Calu3 (cell line): Measurements from ENCODE around the gene PCSK4. TPM values are rescaled to one million over a fixed set of nuclear protein-coding genes. Genes with fewer than 3 reads are reported as not detected.

Experiments used
- BruUV-seq: library from RNA; stranded (reverse); fragments of 400-500 nt; replicated peaks from 2 replicates; lab custom pipeline; 2021; lab: Mats Ljungman, UMichigan
- CTCF ChIA-PET: fragments of 300-600 bp; sonication (Branson Sonifier 250); formaldehyde crosslinking; loops from one replicate; lab custom pipeline; 2022; ENCODE audit warnings: antibody characterized with exemption; lab: Charles Lee
- DNase-seq: peaks from one replicate; pipeline ENCODE4 v3.0.0; 2022
- H3K27ac Mint-ChIP-seq: one replicate; pipeline ENCODE4 v1.8.0; 2022; ENCODE audit warnings: mixed read lengths; ENCODE audit not compliant: unreplicated experiment
- H3K27me3 Mint-ChIP-seq: one replicate; pipeline ENCODE4 v1.8.0; 2022; ENCODE audit warnings: mixed read lengths; ENCODE audit not compliant: unreplicated experiment
- H3K36me3 Mint-ChIP-seq: one replicate; pipeline ENCODE4 v1.8.0; 2022; ENCODE audit warnings: mild to moderate bottlenecking, moderate library complexity, mixed read lengths; ENCODE audit not compliant: insufficient read depth, unreplicated experiment
- H3K4me1 Mint-ChIP-seq: one replicate; pipeline ENCODE4 v1.8.0; 2022; ENCODE audit warnings: mild to moderate bottlenecking, low read depth, mixed read lengths; ENCODE audit not compliant: unreplicated experiment
- H3K4me3 Mint-ChIP-seq: one replicate; pipeline ENCODE4 v1.8.0; 2022; ENCODE audit warnings: mild to moderate bottlenecking, low read depth, moderate library complexity, mixed read lengths; ENCODE audit not compliant: unreplicated experiment
- H3K9me3 Mint-ChIP-seq: one replicate; pipeline ENCODE4 v1.8.0; 2022; ENCODE audit warnings: low read depth, mixed read lengths; ENCODE audit not compliant: unreplicated experiment
- CTCF ChIP-seq: fragments of 200-600 bp; IDR thresholded peaks from one replicate; pipeline ENCODE4 v1.8.0; 2022; ENCODE audit warnings: antibody characterized with exemption; ENCODE audit not compliant: unreplicated experiment
- intact Hi-C: fragments of 100-400 bp; cut with micrococcal nuclease; formaldehyde crosslinking; loops from one replicate; pipeline ENCODE4 v1.10.0; 2022; ENCODE audit not compliant: unreplicated experiment
- total RNA-seq: library from RNA; stranded (reverse); gene quantifications from 2 replicates; pipeline ENCODE4 v1.2.3, GENCODE V29; 2022

Gene PCSK4
- total RNA-seq, 1 experiment from 2014 or later: 5.5 TPM

GRCh38 chr19:1497578-1498235, 7.6 kb upstream of the PCSK4 start:
- Mint-ChIP-seq H3K27me3 (peaks cover 11% of the 10 kb centered on the region), H3K9me3 (no peaks in the 10 kb centered on the region), H3K4me1 (peaks cover 9% of the 10 kb centered on the region), H3K4me3 (no peak overlapping the region), H3K27ac (no peak overlapping the region), H3K36me3 (no peaks in the 10 kb centered on the region)
- DNase-seq: no peak
- no peak for TF ChIP-seq CTCF
- intact Hi-C loops: no loop called here
- CTCF ChIA-PET: no interaction called here
- BruUV-seq: no TSS peak

DNA sequence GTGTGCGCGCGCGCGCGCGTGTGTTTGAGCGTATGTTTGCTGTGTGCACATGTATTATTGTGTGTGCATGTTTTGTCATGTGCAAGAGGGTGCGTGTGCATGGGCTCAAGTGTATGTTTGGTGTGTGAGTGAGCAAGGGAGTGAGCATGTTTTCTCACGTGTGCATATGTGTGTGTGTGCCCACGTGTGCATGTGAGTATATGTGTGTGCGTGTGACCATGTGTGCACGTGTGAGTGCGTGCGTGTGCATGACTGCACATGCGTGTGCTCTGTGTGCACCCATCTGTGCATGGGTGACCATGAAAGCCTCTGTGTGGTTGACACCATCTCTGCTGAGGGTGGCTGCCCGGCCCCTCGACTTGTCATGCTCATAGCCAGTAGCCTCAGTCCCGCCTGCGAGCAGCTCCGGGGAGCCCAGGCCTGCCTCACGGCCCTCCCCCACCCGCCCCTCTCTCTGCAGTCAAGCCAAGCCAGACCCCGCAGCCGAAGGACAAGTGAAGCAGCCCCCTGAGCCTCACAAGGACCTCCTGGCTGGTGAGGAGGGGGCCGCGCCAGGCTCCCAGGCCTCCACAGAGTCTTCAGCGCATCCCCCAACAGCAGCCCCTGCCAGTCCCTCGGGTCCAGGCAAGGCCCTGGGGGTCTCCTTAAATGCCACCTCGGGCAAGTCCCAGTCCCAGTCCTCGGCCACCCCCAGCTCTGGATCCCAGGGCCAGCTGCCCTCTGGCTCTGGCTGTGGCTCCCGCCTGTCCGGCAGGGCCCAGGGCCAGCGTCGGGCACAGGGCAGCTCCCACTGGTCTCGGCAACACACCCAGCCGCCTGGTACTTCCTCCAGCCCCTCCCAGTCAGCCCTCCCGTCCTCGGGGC, 6.8 kb upstream of the PCSK4 start:
- BruUV-seq: no TSS peak
- DNase-seq: no peak
- TF ChIP-seq CTCF: no peak
- Mint-ChIP-seq H3K4me1 (peaks cover 17% of the 10 kb centered on the region), H3K36me3 (peaks cover 5% of the 10 kb centered on the region), H3K9me3 (no peaks in the 10 kb centered on the region), H3K27ac (no peak overlapping the region), H3K27me3 (peaks cover 11% of the 10 kb centered on the region), H3K4me3 (peak overlapping the region; percentile 53)
- CTCF ChIA-PET: no interaction called here
- intact Hi-C loops: no loop called here

DNA sequence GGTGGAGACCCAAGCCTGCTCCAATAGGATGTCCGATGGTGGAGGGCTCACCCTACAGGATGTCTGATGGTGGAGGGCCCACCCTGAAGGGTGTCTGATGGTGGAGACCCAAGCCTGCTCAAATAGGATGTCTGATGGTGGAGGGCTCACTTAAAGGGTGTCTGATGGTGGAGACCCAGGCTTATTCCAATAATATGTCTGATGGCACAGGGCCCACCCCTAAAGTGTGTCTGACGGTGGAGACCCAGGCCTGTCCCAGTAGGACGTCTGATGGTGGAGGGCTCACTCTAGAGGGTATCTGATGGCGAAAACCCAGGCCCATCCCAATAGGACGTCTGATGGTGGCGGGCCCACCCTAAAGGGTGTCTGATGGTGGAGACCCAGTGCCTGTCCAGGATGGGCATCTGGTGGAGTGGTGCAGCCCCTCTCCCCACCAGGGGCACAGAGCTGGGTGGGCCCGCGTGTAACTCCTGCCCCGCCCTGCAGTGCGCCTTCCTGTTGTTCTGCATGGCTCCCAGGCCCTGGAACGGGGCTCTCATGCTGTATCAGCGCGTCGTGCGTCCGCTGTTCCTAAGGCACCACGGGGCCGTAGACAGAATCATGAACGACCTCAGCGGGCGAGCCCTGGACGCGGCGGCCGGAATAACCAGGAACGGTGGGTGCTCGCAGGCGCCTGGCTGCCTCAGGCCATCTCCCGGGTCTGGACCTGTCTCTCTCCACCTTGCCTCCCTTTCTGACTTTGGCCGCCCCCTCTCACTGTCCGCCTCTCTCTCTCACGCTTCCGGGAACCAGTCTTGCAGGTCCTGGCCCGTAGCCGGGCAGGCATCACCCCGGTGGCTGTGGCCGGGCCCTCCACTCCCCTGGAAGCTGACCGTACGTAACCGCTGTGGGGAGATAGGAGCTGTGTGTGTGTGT, 5.9 kb upstream of the PCSK4 start:
- intact Hi-C loops: no loop called here
- H3K27ac Mint-ChIP-seq: no peak overlapping the region
- no TSS peak for BruUV-seq
- DNase-seq: no peak
- peak overlapping the region; percentile 53 for H3K4me3 Mint-ChIP-seq
- H3K27me3 Mint-ChIP-seq: peaks cover 11% of the 10 kb centered on the region
- peaks cover 21% of the 10 kb centered on the region for H3K4me1 Mint-ChIP-seq
- H3K9me3 Mint-ChIP-seq: no peaks in the 10 kb centered on the region
- TF ChIP-seq CTCF: no peak
- H3K36me3 Mint-ChIP-seq: peaks cover 5% of the 10 kb centered on the region
- CTCF ChIA-PET: no interaction called here

DNA sequence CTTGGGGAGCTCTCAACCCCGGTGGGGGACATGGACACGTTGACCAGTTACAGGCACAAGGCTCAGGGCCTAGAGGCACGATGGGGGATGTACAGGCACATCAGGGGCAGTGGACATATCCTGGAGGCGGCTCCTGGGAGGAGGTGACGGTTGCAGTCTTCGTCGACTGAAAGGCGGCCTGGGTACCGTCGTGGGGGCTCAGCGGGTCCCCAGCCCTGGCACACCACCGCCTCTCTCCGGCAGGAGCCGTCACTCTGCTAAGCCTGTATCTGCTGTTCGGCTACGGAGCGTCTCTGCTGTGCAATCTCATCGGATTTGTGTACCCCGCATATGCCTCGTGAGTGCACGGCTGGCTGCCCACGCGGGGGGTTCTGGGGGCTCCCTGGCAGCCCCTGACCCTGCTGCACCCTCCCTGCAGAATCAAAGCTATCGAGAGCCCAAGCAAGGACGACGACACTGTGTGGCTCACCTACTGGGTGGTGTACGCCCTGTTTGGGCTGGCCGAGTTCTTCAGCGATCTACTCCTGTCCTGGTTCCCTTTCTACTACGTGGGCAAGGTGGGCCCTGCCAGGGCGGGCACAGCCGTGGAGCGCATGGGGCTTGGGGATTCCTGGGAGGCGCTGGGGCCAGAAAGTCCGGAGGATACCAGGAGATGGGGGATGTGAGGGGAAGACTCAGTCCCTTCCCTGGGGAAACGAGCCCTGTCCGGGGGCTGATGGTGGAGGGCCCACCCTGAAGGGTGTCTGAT, 5.1 kb upstream of the PCSK4 start:
- BruUV-seq: no TSS peak
- H3K36me3 Mint-ChIP-seq: peaks cover 12% of the 10 kb centered on the region
- CTCF ChIA-PET: no interaction called here

More for the DNA sequence above, 5.1 kb upstream of the PCSK4 start:
- Mint-ChIP-seq H3K4me3 (no peak overlapping the region), H3K4me1 (peaks cover 21% of the 10 kb centered on the region), H3K27me3 (peaks cover 11% of the 10 kb centered on the region), H3K9me3 (no peaks in the 10 kb centered on the region), H3K27ac (no peak overlapping the region)
- DNase-seq: no peak
- TF ChIP-seq CTCF: no peak
- intact Hi-C loops: no loop called here
